Testis (tissue), 3 donors: ENCODE measurements around the gene KIF1B. TPM values are rescaled to one million over a fixed set of nuclear protein-coding genes. Genes with fewer than 3 reads are reported as not detected.

ENCODE experiments used
- DNase-seq: peaks from one replicate; pipeline ENCODE4 v3.0.0-alpha.2; 2019
- H3K27ac ChIP-seq, 2 donors: fragments of 200-600 bp; sonication (generic); one replicate each; pipeline ENCODE4 v1.5.1; 2019
- H3K27me3 ChIP-seq: fragments of 200-600 bp; sonication (generic); one replicate; pipeline ENCODE4 v1.5.1; 2019
- H3K36me3 ChIP-seq: fragments of 200-600 bp; sonication (generic); one replicate; pipeline ENCODE4 v1.5.1; 2017; ENCODE audit warnings: low read depth; ENCODE audit errors: missing control alignments
- H3K4me1 ChIP-seq: fragments of 200-600 bp; sonication (generic); one replicate; pipeline ENCODE4 v1.5.1; 2019
- H3K4me3 ChIP-seq, 2 donors: fragments of 200-600 bp; sonication (generic); one replicate each; pipeline ENCODE4 v1.5.1; 2017 to 2019
- H3K9me3 ChIP-seq: fragments of 200-600 bp; sonication (generic); one replicate; pipeline ENCODE4 v1.5.1; 2017
- CTCF ChIP-seq, 3 experiments: fragments of 450-650 bp in 2 of 3; fragments of 200-600 bp in 1 of 3; sonication (generic) in 1 of 3; IDR thresholded peaks; one replicate each; pipeline ENCODE4 v1.5.1; 2016 to 2019; ENCODE audit warnings: antibody characterized with exemption in 3 of 3, mild to moderate bottlenecking in 2 of 3, moderate library complexity in 1 of 3
- POLR2A ChIP-seq: fragments of 450-650 bp; IDR thresholded peaks from one replicate; pipeline ENCODE4 v1.6.1; 2017; ENCODE audit warnings: antibody characterized with exemption, mild to moderate bottlenecking, moderate library complexity
- WGBS, 2 donors: methylation state at CpG; one replicate each; pipeline ENCODE4 v1.1.5; 2018; 5-methylcytosine and 5-hydroxymethylcytosine counted together
- intact Hi-C: fragments of 100-400 bp; cut with DNase I; formaldehyde crosslinking; loops from one replicate; pipeline ENCODE4 v1.15.1; 2023; ENCODE audit warnings: low total_unique reads
- polyA plus RNA-seq: library from polyadenylated mRNA; stranded (reverse); fragments of 350-450 nt; fragmentation: Illumina TruSeq; extraction: RNeasy Lipid Tissue Mini Kit (QIAGEN cat#74804); gene quantifications from one replicate; pipeline ENCODE4 v1.2.3, GENCODE V29; 2014; ENCODE audit warnings: low read depth, low replicate concordance; ENCODE audit not compliant: insufficient read depth
- total RNA-seq, 2 donors: library from RNA; depleted of rRNA; stranded (reverse); fragments of >200 nt; gene quantifications; one replicate each; pipeline ENCODE4 v1.2.3, GENCODE V29; 2016

The KIF1B gene
- total and polyA plus RNA-seq, 3 donors from 2014 or later, result 64.5 to 119 (median 71.2) TPM

DNA sequence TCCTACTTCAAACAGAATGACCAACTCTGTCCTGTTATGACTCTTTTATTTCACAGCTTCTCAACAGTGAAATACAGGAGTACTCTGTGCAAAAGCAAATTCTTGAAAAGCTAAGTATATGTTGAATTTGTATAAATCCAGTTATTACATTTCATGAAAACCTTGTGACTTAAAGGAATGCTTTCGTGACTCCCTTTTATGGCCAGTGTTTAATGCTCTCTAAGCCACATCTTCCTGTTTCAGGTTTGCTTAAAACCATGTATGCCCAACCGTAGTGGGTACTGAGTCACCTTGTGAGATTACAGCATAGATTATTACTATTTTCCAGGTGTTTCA lies 40.2 kb upstream of the KIF1B start:
- Histone ChIP-seq H3K27ac (no peak overlapping the region), H3K9me3 (no peaks in the 10 kb centered on the region), H3K4me3 (no peak overlapping the region), H3K27me3 (no peaks in the 10 kb centered on the region), H3K4me1 (peaks cover 20% of the 10 kb centered on the region), H3K36me3 (no peaks in the 10 kb centered on the region)
- 59 to 78% methylated on average over 2 of the region's 2 CpGs for WGBS, 2 donors
- no peak for TF ChIP-seq CTCF (IDR thresholded peaks at IDR 0.05)
- no peak for TF ChIP-seq POLR2A
- no peak for DNase-seq
- intact Hi-C loops, result no loop called here

GRCh38 chr1:10171105-10171767 lies 39.1 kb upstream of the KIF1B start:
- Histone ChIP-seq H3K27ac (no peak overlapping the region), H3K36me3 (no peaks in the 10 kb centered on the region), H3K4me3 (no peak overlapping the region), H3K4me1 (peaks cover 20% of the 10 kb centered on the region), H3K9me3 (no peaks in the 10 kb centered on the region), H3K27me3 (no peaks in the 10 kb centered on the region)
- intact Hi-C loops, result no loop called here
- 88 to 95% methylated on average over 16 of the region's 16 CpGs for WGBS, 2 donors
- TF ChIP-seq POLR2A (no peak), CTCF (IDR thresholded peaks at IDR 0.05) (no peak)
- DNase-seq, result no peak

DNA sequence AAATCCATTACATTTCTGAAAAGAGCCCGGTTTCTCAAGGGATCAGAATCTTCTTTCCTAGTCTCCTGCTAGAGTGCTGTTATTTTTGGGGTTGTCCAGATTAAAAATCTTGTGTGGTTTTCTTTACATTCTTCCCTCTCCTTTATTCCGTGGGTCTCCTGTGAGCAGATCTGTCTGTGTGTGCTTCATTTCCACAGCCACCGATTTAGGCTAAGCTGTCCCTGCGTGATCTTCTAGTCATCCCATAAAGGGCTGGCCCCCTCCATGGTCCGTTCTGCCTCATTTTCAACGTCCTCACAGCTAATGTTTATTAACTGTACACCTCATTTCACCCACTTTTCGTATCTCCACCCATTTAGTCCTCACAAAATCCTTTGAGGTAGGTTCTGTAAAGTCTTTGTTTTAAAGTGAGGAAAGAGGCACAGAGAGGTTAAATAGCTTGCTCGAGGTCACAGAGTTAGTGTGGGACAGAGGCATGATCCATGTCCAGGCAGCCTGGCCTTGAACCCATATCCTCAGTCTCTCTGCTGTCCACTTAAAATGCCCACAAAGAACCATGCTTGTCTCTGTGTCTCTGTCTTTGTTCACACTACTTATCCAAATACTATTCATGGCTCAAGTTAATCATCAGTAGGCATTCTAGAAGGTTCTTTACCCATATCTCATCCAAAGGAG lies 38.2 kb upstream of the KIF1B start:
- DNase-seq, result no peak
- 89 to 94% methylated on average over 8 of the region's 8 CpGs for WGBS, 2 donors
- no peak for TF ChIP-seq POLR2A
- no peak for TF ChIP-seq CTCF (IDR thresholded peaks at IDR 0.05)
- no peaks in the 10 kb centered on the region for H3K27me3 ChIP-seq
- H3K4me1 ChIP-seq, result peaks cover 20% of the 10 kb centered on the region
- no peaks in the 10 kb centered on the region for H3K36me3 ChIP-seq
- intact Hi-C loops, result no loop called here
- no peak overlapping the region for H3K4me3 ChIP-seq
- H3K27ac ChIP-seq, result no peak overlapping the region
- no peaks in the 10 kb centered on the region for H3K9me3 ChIP-seq

- WGBS, 2 donors, result 90 to 93% methylated on average over 9 to 10 of the region's 10 CpGs
- DNase-seq, result no peak
- no peaks in the 10 kb centered on the region for H3K9me3 ChIP-seq
- H3K27ac ChIP-seq, result no peak overlapping the region
- H3K27me3 ChIP-seq, result no peaks in the 10 kb centered on the region
- TF ChIP-seq POLR2A (no peak), CTCF (IDR thresholded peaks at IDR 0.05) (no peak)
- H3K4me1 ChIP-seq, result peaks cover 20% of the 10 kb centered on the region
- intact Hi-C loops, result no loop called here
- H3K36me3 ChIP-seq, result no peaks in the 10 kb centered on the region
- H3K4me3 ChIP-seq, result no peak overlapping the region
These were observed 36.8 kb upstream of the KIF1B start for GRCh38 chr1:10173582-10173981.

GRCh38 chr1:10177876-10178275 lies 32.5 kb upstream of the KIF1B start:
- no peak for DNase-seq
- Histone ChIP-seq H3K9me3 (no peaks in the 10 kb centered on the region), H3K4me1 (no peaks in the 10 kb centered on the region), H3K36me3 (no peaks in the 10 kb centered on the region), H3K4me3 (no peak overlapping the region), H3K27me3 (no peaks in the 10 kb centered on the region), H3K27ac (no peak overlapping the region)
- intact Hi-C loops, result no loop called here
- 63 to 65% methylated on average over 5 of the region's 5 CpGs for WGBS, 2 donors
- TF ChIP-seq CTCF (IDR thresholded peaks at IDR 0.05), result no peak
- no peak for TF ChIP-seq POLR2A
